Measurements from ENCODE around the gene LSS.
"Not testable (repeated sequence)": the region's sequence is repeated elsewhere in the genome, so short reads cannot be mapped to it uniquely, and the experiment has no call there.

The LSS gene

GRCh38 chr21:46147429-46147828 lies 81.1 kb downstream of the LSS start:
- DNase-seq (ENCODE audit: low read depth); H3K4me3 ChIP-seq (ENCODE audit: control insufficient read depth, low read depth, low read length): not testable (repeated sequence)
- peak; percentile 74 for TF ChIP-seq CTCF (IDR thresholded peaks at IDR 0.05; ENCODE audit: control insufficient read depth, insufficient read depth, low read depth, low read length, missing control alignments)

- TF ChIP-seq CTCF (IDR thresholded peaks at IDR 0.05; ENCODE audit: control insufficient read depth, insufficient read depth, low read depth, low read length, missing control alignments) = no peak
These were observed 81.7 kb downstream of the LSS start for GRCh38 chr21:46146856-46147255.

GRCh38 chr21:46145840-46146691 lies 82.5 kb downstream of the LSS start:
- TF ChIP-seq CTCF (IDR thresholded peaks at IDR 0.05; ENCODE audit: control insufficient read depth, insufficient read depth, low read depth, low read length, missing control alignments) = no peak
- no peak for DNase-seq (ENCODE audit: low read depth)
- no peak overlapping the region for H3K4me3 ChIP-seq (ENCODE audit: control insufficient read depth, low read depth, low read length)

More at GRCh38 chr21:46146856-46147255, 81.7 kb downstream of the LSS start:
- no peak overlapping the region for H3K4me3 ChIP-seq (ENCODE audit: control insufficient read depth, low read depth, low read length)
- no peak for DNase-seq (ENCODE audit: low read depth)

- no peak for TF ChIP-seq CTCF (IDR thresholded peaks at IDR 0.05; ENCODE audit: control insufficient read depth, insufficient read depth, low read depth, low read length, missing control alignments)
- no peak for DNase-seq (ENCODE audit: low read depth)
- H3K4me3 ChIP-seq (ENCODE audit: control insufficient read depth, low read depth, low read length) = no peak overlapping the region
These were observed 83.3 kb downstream of the LSS start for GRCh38 chr21:46145159-46145839.

- DNase-seq (ENCODE audit: low read depth) = no peak
- H3K4me3 ChIP-seq (ENCODE audit: control insufficient read depth, low read depth, low read length) = no peak overlapping the region
- TF ChIP-seq CTCF (IDR thresholded peaks at IDR 0.05; ENCODE audit: control insufficient read depth, insufficient read depth, low read depth, low read length, missing control alignments) = no peak
These were observed 84.0 kb downstream of the LSS start for GRCh38 chr21:46144464-46145070.

- no peak for TF ChIP-seq CTCF (IDR thresholded peaks at IDR 0.05; ENCODE audit: control insufficient read depth, insufficient read depth, low read depth, low read length, missing control alignments)
- no peak overlapping the region for H3K4me3 ChIP-seq (ENCODE audit: control insufficient read depth, low read depth, low read length)
- DNase-seq (ENCODE audit: low read depth) = no peak
These were observed 85.7 kb downstream of the LSS start for GRCh38 chr21:46142582-46143473.

Measured in AG09309 (cell line).